ENCODE data around the gene KCTD5. TPM values are rescaled to one million over a fixed set of nuclear protein-coding genes. Genes with fewer than 3 reads are reported as not detected.

Gene KCTD5
- total RNA-seq, 1 experiment from 2014 or later = 42.1 TPM

DNA sequence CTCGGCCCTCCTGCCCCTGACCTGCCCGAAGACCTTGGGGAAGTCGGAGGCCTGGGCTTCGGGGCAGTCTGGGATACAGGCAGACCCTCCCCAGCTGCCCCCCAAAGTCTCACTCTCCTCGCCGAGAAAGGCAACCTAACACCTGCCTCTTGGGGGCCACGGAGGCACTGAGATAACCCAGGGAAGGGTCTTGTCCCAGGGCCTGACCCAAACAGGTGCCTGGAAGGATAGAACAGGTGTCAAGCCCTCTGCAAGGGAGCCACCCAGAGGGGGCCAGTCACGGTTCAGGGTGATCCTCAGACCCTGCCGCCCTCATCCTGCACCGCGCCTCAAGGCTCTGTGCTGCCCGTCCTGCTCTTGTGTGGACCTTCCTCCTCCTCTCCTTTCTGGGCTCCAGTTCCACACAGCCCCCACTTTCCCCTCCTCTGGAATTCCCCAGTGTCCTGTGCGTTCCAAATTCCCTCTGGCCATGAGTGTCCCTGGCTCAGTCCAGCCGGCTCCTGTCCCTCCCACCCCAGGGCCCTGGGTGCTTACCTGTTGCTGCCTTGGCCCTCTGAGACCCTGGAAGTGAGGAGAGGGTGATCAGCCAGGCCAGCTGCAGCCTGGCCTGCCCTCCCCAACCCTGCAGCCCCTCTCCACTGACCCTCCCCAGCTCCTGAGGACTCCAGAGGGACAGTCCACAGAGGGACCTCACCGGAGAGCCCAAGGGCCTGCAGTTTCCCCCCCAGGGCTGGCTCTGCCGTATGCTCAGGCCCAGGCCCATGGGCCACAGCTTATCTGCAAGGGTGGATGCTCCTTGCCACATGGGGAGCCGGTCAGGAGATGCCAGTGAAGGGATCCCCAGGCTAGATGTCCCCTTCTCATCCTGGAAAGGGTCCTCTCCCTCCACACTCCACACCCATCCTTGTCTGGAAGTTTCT is 33.9 kb downstream of the KCTD5 start:
- no peak for ATAC-seq
- H3K4me2 ChIP-seq (ENCODE audit: low read length) = no peak overlapping the region
- POLR2A ChIA-PET = no interaction called here

DNA sequence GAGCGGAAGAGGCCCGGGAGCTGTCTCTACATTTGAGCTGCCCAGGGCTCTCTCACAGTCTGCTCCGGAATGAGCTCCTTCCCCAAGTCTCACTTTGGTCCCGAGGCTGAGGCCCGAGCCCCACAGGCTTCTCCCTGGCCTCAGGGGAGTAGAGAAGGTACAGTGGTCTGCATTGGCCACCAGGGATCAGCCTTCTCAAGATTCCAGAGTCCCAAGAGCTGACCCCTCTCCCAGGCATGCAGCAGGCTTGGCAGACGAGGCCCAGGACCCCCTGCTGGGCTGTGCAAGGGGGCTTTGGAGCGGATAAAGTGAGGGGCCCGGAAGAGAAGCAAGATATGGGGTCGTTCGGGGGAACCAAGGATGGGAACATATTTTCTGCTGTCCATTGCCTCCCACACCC is 34.6 kb downstream of the KCTD5 start:
- Histone ChIP-seq H4K20me1 (ENCODE audit: insufficient read depth) (no peaks in the 10 kb centered on the region), H2AFZ (ENCODE audit: low read depth, low read length, poor library complexity, severe bottlenecking) (no peak overlapping the region), H3K9me3 (ENCODE audit: control insufficient read depth in 1 of 2, insufficient read depth in 1 of 2, low read depth in 1 of 2, low read length in 2 of 2) (no peaks in the 10 kb centered on the region), H3K27me3 (ENCODE audit: insufficient read depth, low read length) (no peaks in the 10 kb centered on the region), H3K4me3 (replicated peaks in 1 of 2; ENCODE audit: low read depth in 1 of 2, low read length in 2 of 2) (no peak overlapping the region), H3K36me3 (ENCODE audit: control insufficient read depth in 1 of 2, insufficient read depth in 2 of 2, low read length in 2 of 2) (no peaks in the 10 kb centered on the region), H3K4me1 (ENCODE audit: control insufficient read depth in 1 of 2, insufficient read depth in 2 of 2, low read length in 2 of 2) (peaks cover 11 to 24% of the 10 kb centered on the region in 2 experiments), H3K9me2 (ENCODE audit: insufficient read depth) (no peaks in the 10 kb centered on the region), H3K79me2 (ENCODE audit: insufficient read depth, low read length) (no peaks in the 10 kb centered on the region), H3K27ac (ENCODE audit: low read depth, low read length) (no peak overlapping the region), H3K9ac (ENCODE audit: low read length) (no peak overlapping the region), H3K4me2 (ENCODE audit: low read length) (no peak overlapping the region)
- no peak for ATAC-seq
- intact Hi-C loops (cut with micrococcal nuclease) = no loop called here
- no peak for DNase-seq (ENCODE audit: low read depth, low spot score)
- BruUV-seq (replicated peaks) = no TSS peak
- TF ChIP-seq, protein P1, sequence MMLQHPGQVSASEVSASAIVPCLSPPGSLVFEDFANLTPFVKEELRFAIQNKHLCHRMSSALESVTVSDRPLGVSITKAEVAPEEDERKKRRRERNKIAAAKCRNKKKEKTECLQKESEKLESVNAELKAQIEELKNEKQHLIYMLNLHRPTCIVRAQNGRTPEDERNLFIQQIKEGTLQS (IDR thresholded peaks at IDR 0.05) = no peak
- TF ChIP-seq, protein P2, sequence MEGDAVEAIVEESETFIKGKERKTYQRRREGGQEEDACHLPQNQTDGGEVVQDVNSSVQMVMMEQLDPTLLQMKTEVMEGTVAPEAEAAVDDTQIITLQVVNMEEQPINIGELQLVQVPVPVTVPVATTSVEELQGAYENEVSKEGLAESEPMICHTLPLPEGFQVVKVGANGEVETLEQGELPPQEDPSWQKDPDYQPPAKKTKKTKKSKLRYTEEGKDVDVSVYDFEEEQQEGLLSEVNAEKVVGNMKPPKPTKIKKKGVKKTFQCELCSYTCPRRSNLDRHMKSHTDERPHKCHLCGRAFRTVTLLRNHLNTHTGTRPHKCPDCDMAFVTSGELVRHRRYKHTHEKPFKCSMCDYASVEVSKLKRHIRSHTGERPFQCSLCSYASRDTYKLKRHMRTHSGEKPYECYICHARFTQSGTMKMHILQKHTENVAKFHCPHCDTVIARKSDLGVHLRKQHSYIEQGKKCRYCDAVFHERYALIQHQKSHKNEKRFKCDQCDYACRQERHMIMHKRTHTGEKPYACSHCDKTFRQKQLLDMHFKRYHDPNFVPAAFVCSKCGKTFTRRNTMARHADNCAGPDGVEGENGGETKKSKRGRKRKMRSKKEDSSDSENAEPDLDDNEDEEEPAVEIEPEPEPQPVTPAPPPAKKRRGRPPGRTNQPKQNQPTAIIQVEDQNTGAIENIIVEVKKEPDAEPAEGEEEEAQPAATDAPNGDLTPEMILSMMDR (IDR thresholded peaks at IDR 0.05 in 2 of 3, conservative IDR thresholded peaks at IDR 0.05 in 1 of 3; ENCODE audit: borderline replicate concordance in 1 of 3, insufficient read depth in 1 of 3, low read depth in 2 of 3, low read length in 2 of 3) = peak in 1 of 3 experiments; percentile 4; a peak in 1 of 6 replicates
- ChIA-PET RAD21 (ENCODE audit: low non-redundant PET in 1 of 2, low total read pairs in 2 of 2, uncharacterized antibody in 2 of 2, unreplicated experiment in 2 of 2) (no interaction called here), CTCF (no interaction called here), POLR2A (no interaction called here)

More for the DNA sequence above, 33.9 kb downstream of the KCTD5 start:
- intact Hi-C loops (cut with micrococcal nuclease) = no loop called here
- Histone ChIP-seq H2AFZ (ENCODE audit: low read depth, low read length, poor library complexity, severe bottlenecking) (no peak overlapping the region), H4K20me1 (ENCODE audit: insufficient read depth) (no peaks in the 10 kb centered on the region), H3K9me2 (ENCODE audit: insufficient read depth) (no peaks in the 10 kb centered on the region), H3K27me3 (ENCODE audit: insufficient read depth, low read length) (no peaks in the 10 kb centered on the region), H3K79me2 (ENCODE audit: insufficient read depth, low read length) (no peaks in the 10 kb centered on the region), H3K4me3 (replicated peaks in 1 of 2; ENCODE audit: low read depth in 1 of 2, low read length in 2 of 2) (no peak overlapping the region), H3K27ac (ENCODE audit: low read depth, low read length) (no peak overlapping the region), H3K4me1 (ENCODE audit: control insufficient read depth in 1 of 2, insufficient read depth in 2 of 2, low read length in 2 of 2) (peaks cover 6 to 18% of the 10 kb centered on the region in 2 experiments), H3K9ac (ENCODE audit: low read length) (no peak overlapping the region), H3K36me3 (ENCODE audit: control insufficient read depth in 1 of 2, insufficient read depth in 2 of 2, low read length in 2 of 2) (no peaks in the 10 kb centered on the region), H3K9me3 (ENCODE audit: control insufficient read depth in 1 of 2, insufficient read depth in 1 of 2, low read depth in 1 of 2, low read length in 2 of 2) (no peaks in the 10 kb centered on the region)
- ChIA-PET CTCF (no interaction called here), RAD21 (ENCODE audit: low non-redundant PET in 1 of 2, low total read pairs in 2 of 2, uncharacterized antibody in 2 of 2, unreplicated experiment in 2 of 2) (no interaction called here)
- no peak for TF ChIP-seq SP1 (IDR thresholded peaks at IDR 0.05; ENCODE audit: low read depth)
- no peak for TF ChIP-seq JUND (IDR thresholded peaks at IDR 0.05)
- TF ChIP-seq ZFX (IDR thresholded peaks at IDR 0.05) = no peak
- no peak for TF ChIP-seq POLR2A (IDR thresholded peaks at IDR 0.05; ENCODE audit: borderline replicate concordance, extremely low read depth, insufficient read depth, insufficient read length)
- TF ChIP-seq ZNF274 (IDR thresholded peaks at IDR 0.05; ENCODE audit: low read depth, low read length) = no peak
- no peak for TF ChIP-seq CEBPB (IDR thresholded peaks at IDR 0.05; ENCODE audit: low read depth)
- DNase-seq (ENCODE audit: low read depth, low spot score) = no peak
- no TSS peak for BruUV-seq (replicated peaks)
